OCI-LY7 (cell line): ENCODE results near the gene TRIM69. TPM values are rescaled to one million over a fixed set of nuclear protein-coding genes. Genes with fewer than 3 reads are reported as not detected.

Source experiments
- BruUV-seq: library from RNA; stranded (reverse); fragments of 400-500 nt; replicated peaks from 2 replicates; lab custom pipeline; 2021; lab: Mats Ljungman, UMichigan
- CTCF ChIA-PET: fragments of 300-600 bp; sonication (Branson Sonifier 250); formaldehyde crosslinking; loops from one replicate; lab custom pipeline; 2022; ENCODE audit warnings: antibody characterized with exemption; ENCODE audit not compliant: unreplicated experiment; lab: Charles Lee
- POLR2A ChIA-PET: fragments of 300-600 bp; sonication (Branson Sonifier 250); formaldehyde crosslinking; loops from one replicate; lab custom pipeline; 2022; ENCODE audit warnings: antibody characterized with exemption; lab: Charles Lee
- DNase-seq: peaks from one replicate; pipeline ENCODE4 v3.0.0-alpha.2; 2015; ENCODE audit warnings: low spot score
- H2AFZ ChIP-seq: fragments of 200-600 bp; sonication (generic), shearing (Covaris generic); 2 replicates; pipeline ENCODE4 v1.6.1; 2014; ENCODE audit warnings: mild to moderate bottlenecking, antibody characterized with exemption, low read length, moderate library complexity
- H3K27ac ChIP-seq: fragments of 200-600 bp; sonication (generic); 2 replicates; pipeline ENCODE4 v1.5.1; 2014; ENCODE audit warnings: mixed run types, low read depth, mild to moderate bottlenecking, moderate library complexity, low read length, inconsistent platforms; ENCODE audit not compliant: poor library complexity, severe bottlenecking
- H3K36me3 ChIP-seq: fragments of 200-600 bp; sonication (generic); 2 replicates; pipeline ENCODE4 v1.6.1; 2014; ENCODE audit warnings: mild to moderate bottlenecking, antibody characterized with exemption, low read length, moderate library complexity, mixed read lengths; ENCODE audit not compliant: insufficient read depth
- H3K4me1 ChIP-seq: fragments of 200-600 bp; sonication (generic); 2 replicates; pipeline ENCODE4 v1.5.1; 2014; ENCODE audit warnings: mild to moderate bottlenecking, low read length; ENCODE audit not compliant: insufficient read depth, poor library complexity, severe bottlenecking
- H3K4me2 ChIP-seq: fragments of 200-600 bp; sonication (generic); 2 replicates; pipeline ENCODE4 v1.6.1; 2014; ENCODE audit warnings: mild to moderate bottlenecking, low read length
- H3K4me3 ChIP-seq: fragments of 200-600 bp; sonication (generic); 2 replicates; pipeline ENCODE4 v1.5.1; 2014; ENCODE audit warnings: mild to moderate bottlenecking, low read depth, low read length; ENCODE audit not compliant: poor library complexity, severe bottlenecking
- H3K79me2 ChIP-seq: fragments of 200-600 bp; sonication (generic); 2 replicates; pipeline ENCODE4 v1.6.1; 2016; ENCODE audit warnings: low read depth, mild to moderate bottlenecking, low read length, moderate library complexity, mixed read lengths; ENCODE audit not compliant: insufficient read depth
- H3K9me2 ChIP-seq: fragments of 200-600 bp; sonication (generic); 2 replicates; pipeline ENCODE4 v1.6.1; 2016; ENCODE audit warnings: mild to moderate bottlenecking, low read length, mixed read lengths; ENCODE audit not compliant: insufficient read depth
- H3K9me3 ChIP-seq: fragments of 200-600 bp; sonication (generic); 2 replicates; pipeline ENCODE4 v1.6.1; 2014; ENCODE audit warnings: mild to moderate bottlenecking, mixed run types, low read length, mixed read lengths
- H4K20me1 ChIP-seq: fragments of 200-600 bp; sonication (generic); 2 replicates; pipeline ENCODE4 v1.6.1; 2014; ENCODE audit warnings: mild to moderate bottlenecking, antibody characterized with exemption, low read length, moderate library complexity, mixed read lengths; ENCODE audit not compliant: insufficient read depth
- EZH2phosphoT487 ChIP-seq: fragments of 200-600 bp; sonication (generic); IDR thresholded peaks from 2 replicates; pipeline ENCODE4 v1.6.1; 2018; ENCODE audit warnings: low read depth, borderline replicate concordance, mild to moderate bottlenecking, mixed run types, antibody characterized with exemption, low read length, moderate library complexity, mixed read lengths
- intact Hi-C: fragments of 100-400 bp; cut with micrococcal nuclease; formaldehyde crosslinking; loops from one replicate; pipeline ENCODE4 v1.10.0; 2022; ENCODE audit not compliant: unreplicated experiment
- total RNA-seq, 2 experiments: library from RNA; depleted of rRNA in 1 of 2; stranded (reverse); fragments of >200 nt in 1 of 2; shearing (Covaris generic) in 1 of 2; gene quantifications; 2 replicates each; pipeline ENCODE4 v1.2.3, GENCODE V29; 2014 to 2022
- TF ChIP-seq, protein P1 (sequence below): fragments of 200-600 bp; sonication (generic); conservative IDR thresholded peaks from 2 replicates; pipeline ENCODE4 v1.5.1; 2014; ENCODE audit warnings: mild to moderate bottlenecking, antibody characterized with exemption, low read length, moderate library complexity, mixed read lengths

Gene TRIM69
- total RNA-seq, 2 experiments from 2014 or later, result 16.3 to 33.7 TPM

DNA sequence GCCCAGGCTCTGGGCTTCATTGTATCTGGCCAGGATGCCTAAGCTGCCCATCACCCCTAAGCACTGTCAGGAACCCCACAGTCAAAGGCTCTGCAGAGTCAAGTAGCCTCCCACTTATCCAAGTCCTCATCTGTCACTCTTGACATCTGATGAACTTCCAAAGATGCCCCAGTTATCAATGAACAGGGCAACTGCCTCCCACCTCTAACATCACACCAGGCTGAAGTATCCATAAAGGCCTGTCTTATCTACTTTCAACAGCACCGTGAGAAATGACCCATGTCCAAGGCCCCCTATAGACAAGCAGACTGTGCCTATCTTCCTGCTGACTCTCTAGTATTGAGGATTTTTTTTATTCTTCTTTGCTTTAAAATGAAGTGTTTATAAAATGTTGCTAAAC lies 56.4 kb downstream of the TRIM69 start:
- Histone ChIP-seq H3K9me3 (no peaks in the 10 kb centered on the region), H2AFZ (no peak overlapping the region), H3K9me2 (no peaks in the 10 kb centered on the region), H3K4me2 (no peak overlapping the region), H3K79me2 (no peaks in the 10 kb centered on the region), H3K4me1 (no peaks in the 10 kb centered on the region), H4K20me1 (no peaks in the 10 kb centered on the region), H3K4me3 (no peak overlapping the region), H3K36me3 (no peaks in the 10 kb centered on the region), H3K27ac (no peak overlapping the region)
- no peak for TF ChIP-seq EZH2phosphoT487
- TF ChIP-seq, protein P1, sequence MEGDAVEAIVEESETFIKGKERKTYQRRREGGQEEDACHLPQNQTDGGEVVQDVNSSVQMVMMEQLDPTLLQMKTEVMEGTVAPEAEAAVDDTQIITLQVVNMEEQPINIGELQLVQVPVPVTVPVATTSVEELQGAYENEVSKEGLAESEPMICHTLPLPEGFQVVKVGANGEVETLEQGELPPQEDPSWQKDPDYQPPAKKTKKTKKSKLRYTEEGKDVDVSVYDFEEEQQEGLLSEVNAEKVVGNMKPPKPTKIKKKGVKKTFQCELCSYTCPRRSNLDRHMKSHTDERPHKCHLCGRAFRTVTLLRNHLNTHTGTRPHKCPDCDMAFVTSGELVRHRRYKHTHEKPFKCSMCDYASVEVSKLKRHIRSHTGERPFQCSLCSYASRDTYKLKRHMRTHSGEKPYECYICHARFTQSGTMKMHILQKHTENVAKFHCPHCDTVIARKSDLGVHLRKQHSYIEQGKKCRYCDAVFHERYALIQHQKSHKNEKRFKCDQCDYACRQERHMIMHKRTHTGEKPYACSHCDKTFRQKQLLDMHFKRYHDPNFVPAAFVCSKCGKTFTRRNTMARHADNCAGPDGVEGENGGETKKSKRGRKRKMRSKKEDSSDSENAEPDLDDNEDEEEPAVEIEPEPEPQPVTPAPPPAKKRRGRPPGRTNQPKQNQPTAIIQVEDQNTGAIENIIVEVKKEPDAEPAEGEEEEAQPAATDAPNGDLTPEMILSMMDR, result no peak
- intact Hi-C loops, result no loop called here
- ChIA-PET CTCF (no interaction called here), POLR2A (no interaction called here)
- no TSS peak for BruUV-seq
- DNase-seq, result no peak

DNA sequence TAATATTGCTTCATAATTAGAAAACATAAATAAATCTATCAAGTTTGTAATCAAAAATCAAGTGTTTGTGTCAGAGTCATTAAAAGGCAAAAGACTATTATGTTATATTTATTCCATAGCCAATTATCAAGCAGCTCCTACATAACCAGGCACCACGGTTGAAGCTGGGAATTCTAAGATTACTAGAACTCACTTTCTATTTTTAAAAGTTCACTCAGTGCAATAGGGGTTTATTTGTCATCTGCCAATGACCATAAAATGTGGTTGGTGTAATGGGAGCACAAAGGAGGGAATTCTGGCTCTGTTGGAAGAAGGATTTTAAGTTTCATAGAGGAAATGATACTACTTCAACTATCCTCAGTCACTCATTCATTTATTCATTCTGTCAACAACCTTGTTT lies 57.7 kb downstream of the TRIM69 start:
- Histone ChIP-seq H3K9me3 (no peaks in the 10 kb centered on the region), H3K4me1 (no peaks in the 10 kb centered on the region), H3K9me2 (no peaks in the 10 kb centered on the region), H3K4me2 (no peak overlapping the region), H3K27ac (no peak overlapping the region), H3K79me2 (no peaks in the 10 kb centered on the region), H4K20me1 (no peaks in the 10 kb centered on the region), H3K4me3 (no peak overlapping the region), H3K36me3 (no peaks in the 10 kb centered on the region), H2AFZ (no peak overlapping the region)
- ChIA-PET CTCF (no interaction called here), POLR2A (no interaction called here)
- DNase-seq, result no peak
- no TSS peak for BruUV-seq
- TF ChIP-seq EZH2phosphoT487, result no peak
- TF ChIP-seq, protein P1, result no peak
- intact Hi-C loops, result no loop called here

DNA sequence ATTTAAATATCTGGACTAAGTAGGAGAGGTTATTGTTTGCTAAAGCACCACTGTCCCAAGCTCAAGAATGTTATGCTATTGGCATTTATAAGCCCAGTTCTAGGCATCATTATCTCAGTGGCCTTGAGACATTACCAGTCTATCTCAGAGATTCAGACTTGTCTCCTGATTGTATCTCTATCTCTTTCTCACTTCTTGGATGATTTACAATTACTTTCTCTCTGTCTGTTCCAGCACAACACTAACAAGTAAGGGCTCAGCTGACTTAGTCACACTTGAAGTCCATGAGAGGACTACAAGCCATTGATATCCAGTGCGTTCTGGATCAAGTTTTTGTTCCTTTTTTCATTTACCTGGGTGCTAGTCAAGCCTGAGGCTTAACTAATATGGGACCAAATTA lies 60.2 kb downstream of the TRIM69 start:
- Histone ChIP-seq H3K9me3 (no peaks in the 10 kb centered on the region), H3K9me2 (no peaks in the 10 kb centered on the region), H3K27ac (no peak overlapping the region), H3K4me1 (no peaks in the 10 kb centered on the region), H3K79me2 (no peaks in the 10 kb centered on the region), H3K36me3 (no peaks in the 10 kb centered on the region), H2AFZ (no peak overlapping the region), H3K4me2 (no peak overlapping the region), H3K4me3 (no peak overlapping the region), H4K20me1 (no peaks in the 10 kb centered on the region)
- no TSS peak for BruUV-seq
- intact Hi-C loops, result no loop called here
- POLR2A ChIA-PET, result interaction anchor here (0.6 kb wide), 1 partner anchor 114 kb away, joined by 4 read pairs; no protein-coding TSS in a partner anchor
- DNase-seq, result no peak
- no peak for TF ChIP-seq EZH2phosphoT487
- TF ChIP-seq, protein P1, result no peak
- CTCF ChIA-PET, result no interaction called here
